KOPT-K1 (cell line): ENCODE measurements around the gene XDH.

Source experiments
- H3K27ac ChIP-seq: fragments of 200-600 bp; sonication (generic); 2 replicates; pipeline ENCODE4 v1.5.1; 2016; ENCODE audit warnings: antibody characterized with exemption, mild to moderate bottlenecking, low read depth, low read length; ENCODE audit not compliant: poor library complexity, severe bottlenecking
- H3K36me3 ChIP-seq: fragments of 200-600 bp; sonication (generic); 2 replicates; pipeline ENCODE4 v1.5.1; 2017; ENCODE audit warnings: antibody characterized with exemption, mild to moderate bottlenecking, low read length, moderate library complexity; ENCODE audit not compliant: insufficient read depth
- H3K9me3 ChIP-seq: fragments of 200-600 bp; sonication (generic); 2 replicates; pipeline ENCODE4 v1.5.1; 2017; ENCODE audit warnings: antibody characterized with exemption, low read length, mild to moderate bottlenecking; ENCODE audit not compliant: insufficient read depth, poor library complexity, severe bottlenecking

Gene XDH

DNA sequence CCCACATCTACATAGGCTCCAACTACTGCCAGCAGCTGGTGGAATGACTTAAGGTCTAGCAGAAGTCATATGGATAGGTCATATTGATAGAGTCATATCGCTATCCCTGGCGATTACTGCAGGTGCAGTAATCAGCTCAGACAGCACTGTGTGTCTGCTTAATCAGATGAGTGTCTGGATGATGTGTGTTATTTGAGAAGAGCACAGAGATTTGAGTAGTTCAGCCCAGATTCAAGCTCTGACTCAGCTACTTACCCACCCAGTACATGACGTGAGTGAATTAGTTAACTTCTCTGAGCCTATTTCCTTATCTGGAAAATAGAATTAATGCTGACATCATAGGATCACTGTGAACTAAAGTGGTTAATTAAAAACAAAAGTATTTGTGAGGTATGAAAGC is 101.6 kb downstream of the XDH start:
- Histone ChIP-seq H3K36me3 (no peaks in the 10 kb centered on the region), H3K9me3 (no peaks in the 10 kb centered on the region), H3K27ac (no peak overlapping the region)

DNA sequence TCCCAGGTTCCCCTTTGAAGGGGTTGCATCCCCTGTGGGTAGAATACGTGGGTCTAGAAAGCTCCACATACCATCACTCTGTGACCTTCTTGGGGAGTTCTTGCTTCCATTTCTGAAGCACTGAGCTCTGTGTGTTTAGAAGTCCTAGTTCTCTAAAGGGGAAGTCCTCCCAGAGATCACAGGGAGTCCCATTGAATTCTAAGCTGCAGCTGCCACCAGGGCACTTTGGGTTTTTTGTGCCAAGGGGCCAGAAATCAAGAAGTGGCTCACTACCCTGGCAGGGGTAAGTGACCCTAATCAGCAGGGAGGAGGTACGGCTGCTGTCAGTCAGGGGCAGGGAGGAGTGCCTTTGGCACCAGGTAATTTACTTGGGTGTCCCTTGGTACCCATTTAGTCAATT is 109.7 kb downstream of the XDH start:
- Histone ChIP-seq H3K27ac (no peak overlapping the region), H3K9me3 (no peaks in the 10 kb centered on the region), H3K36me3 (no peaks in the 10 kb centered on the region)

DNA sequence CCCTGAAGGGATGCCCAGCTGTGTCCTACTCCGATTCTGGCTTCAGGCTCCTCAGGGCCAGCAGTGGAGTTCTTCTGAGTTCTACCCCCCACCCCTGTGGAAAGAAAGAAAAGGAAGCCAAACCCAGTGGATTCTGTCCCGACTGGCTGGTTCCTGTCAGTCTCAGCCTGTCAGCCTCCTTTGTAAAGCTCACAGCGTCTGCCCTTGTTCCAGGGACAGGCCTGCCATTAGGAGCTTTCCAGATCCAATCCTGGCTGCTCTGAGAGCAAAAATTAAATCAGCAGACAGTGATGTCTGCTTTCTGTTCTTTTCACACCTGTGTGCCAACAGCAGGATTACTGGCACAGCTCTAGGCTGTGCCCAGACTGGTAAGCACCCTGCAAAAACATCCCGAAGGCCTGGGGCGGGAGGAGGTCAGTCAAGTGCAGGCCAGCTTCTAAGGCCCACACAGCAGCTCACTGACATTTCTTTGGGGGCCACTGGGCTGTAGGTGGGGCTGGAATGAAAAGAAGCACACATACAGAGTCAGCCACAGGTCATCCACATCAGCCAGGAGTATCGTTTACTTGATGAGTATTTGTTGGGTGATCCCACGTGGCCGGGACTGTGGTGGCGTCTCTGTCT is 111.5 kb downstream of the XDH start:
- Histone ChIP-seq H3K36me3 (no peaks in the 10 kb centered on the region), H3K9me3 (no peaks in the 10 kb centered on the region), H3K27ac (no peak overlapping the region)

DNA sequence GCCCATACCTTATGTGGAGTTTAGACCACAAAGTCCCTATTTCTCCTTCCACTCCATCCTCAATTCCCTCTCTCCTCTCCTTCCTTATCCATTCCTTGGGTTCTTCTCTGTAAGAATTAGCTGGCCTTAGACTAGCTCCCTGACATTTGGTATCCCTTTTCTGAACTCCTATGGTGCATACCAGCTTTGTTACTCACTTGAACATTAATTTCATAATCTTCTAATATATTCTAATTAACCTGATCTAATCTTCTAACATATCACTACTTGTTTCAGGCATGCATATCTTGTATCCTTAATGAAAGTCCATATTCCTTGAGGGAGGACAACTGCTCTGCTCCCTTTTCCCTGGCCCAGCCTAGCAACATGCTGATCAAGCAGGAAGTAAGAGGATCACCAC is 114.2 kb downstream of the XDH start:
- Histone ChIP-seq H3K27ac (no peak overlapping the region), H3K9me3 (no peaks in the 10 kb centered on the region), H3K36me3 (no peaks in the 10 kb centered on the region)

DNA sequence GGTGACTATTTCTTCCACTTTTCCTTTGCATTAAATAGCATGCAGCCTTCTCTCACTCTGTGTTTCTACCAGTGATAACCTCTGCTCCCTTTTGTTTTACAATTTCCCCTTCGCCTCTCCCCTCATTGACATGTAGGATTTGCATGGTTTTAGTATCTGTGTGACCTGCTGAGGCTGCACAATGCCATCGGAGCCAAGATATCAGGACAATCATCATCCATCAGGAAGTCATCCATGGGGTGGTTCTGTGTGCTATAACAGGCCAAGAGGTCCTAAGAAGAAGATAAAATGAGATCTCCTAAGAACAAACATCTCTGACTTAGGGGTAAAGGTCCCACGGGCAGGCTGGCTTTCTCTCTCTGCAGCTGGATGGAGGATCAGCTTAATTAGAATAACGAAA is 115.0 kb downstream of the XDH start:
- H3K36me3 ChIP-seq, result no peaks in the 10 kb centered on the region
- H3K9me3 ChIP-seq, result no peaks in the 10 kb centered on the region
- H3K27ac ChIP-seq, result no peak overlapping the region

DNA sequence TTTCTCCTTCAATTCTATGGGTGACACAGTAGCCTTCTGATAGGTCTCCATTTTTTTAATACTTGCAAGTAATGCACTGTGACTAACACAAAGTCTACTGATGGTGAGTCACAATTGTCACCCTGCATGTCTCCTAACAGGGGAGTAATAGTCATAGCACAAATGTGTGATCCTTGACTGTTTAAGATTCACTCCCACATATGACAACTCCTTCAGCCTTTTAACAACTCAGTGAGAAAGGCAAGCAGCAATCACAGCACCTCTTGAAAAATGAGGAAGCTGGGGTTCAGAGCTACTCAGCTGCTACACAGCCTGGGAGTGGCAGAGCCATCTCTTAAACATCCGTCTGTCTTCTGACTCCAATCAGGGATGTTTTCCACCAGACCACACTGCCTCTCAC is 116.8 kb downstream of the XDH start:
- Histone ChIP-seq H3K9me3 (no peaks in the 10 kb centered on the region), H3K27ac (no peak overlapping the region), H3K36me3 (no peaks in the 10 kb centered on the region)

- H3K9me3 ChIP-seq, result no peaks in the 10 kb centered on the region
- H3K27ac ChIP-seq, result no peak overlapping the region
- no peaks in the 10 kb centered on the region for H3K36me3 ChIP-seq
Measured at GRCh38 chr2:31296641-31297287, 117.8 kb downstream of the XDH start.

DNA sequence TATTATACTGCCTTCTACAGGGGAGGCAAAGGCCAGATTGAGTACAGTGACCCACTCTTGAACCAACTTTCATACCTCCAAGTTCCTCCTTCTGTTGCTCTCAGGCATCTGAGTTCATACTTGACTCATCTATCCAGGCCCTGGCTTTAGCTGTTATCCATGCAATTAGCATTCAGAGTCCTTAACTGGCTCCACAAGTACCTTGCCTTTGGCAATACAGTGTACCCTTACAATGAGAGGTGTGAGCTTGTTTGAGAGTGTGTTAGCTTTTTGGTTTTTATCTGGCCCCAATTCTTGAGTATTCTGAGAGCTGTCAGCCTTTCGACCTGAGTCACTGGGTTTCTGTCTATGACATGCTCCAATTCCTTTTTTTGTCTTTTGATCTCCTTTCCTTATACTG is 120.3 kb downstream of the XDH start:
- H3K27ac ChIP-seq, result no peak overlapping the region
- no peaks in the 10 kb centered on the region for H3K36me3 ChIP-seq
- H3K9me3 ChIP-seq, result no peaks in the 10 kb centered on the region

DNA sequence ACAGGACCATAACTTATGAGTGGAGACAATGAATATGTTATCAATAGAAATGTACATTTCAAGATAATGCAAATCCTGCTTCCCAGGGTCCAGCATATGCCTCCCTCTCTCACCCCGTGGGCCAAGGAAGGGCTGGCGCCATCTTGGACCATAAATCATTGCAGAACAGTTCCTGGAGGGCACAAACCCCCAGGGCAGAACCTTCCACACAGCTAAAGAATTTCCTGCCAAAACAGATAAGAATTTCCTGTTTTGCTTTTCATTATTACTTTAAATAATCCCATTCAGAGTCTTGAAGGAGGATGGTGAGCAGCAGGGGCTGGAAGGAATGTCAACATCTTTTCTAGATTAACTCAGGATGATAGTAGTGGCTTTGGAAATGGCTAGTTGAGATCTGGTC is 126.9 kb downstream of the XDH start:
- Histone ChIP-seq H3K36me3 (no peaks in the 10 kb centered on the region), H3K27ac (no peak overlapping the region), H3K9me3 (no peaks in the 10 kb centered on the region)

GRCh38 chr2:31286961-31287550 is 127.5 kb downstream of the XDH start:
- H3K36me3 ChIP-seq, result no peaks in the 10 kb centered on the region
- no peak overlapping the region for H3K27ac ChIP-seq
- no peaks in the 10 kb centered on the region for H3K9me3 ChIP-seq

GRCh38 chr2:31286230-31286629 is 128.3 kb downstream of the XDH start:
- H3K9me3 ChIP-seq, result no peaks in the 10 kb centered on the region
- H3K36me3 ChIP-seq, result no peaks in the 10 kb centered on the region
- H3K27ac ChIP-seq, result no peak overlapping the region
